Uterus (tissue), 4 donors: ENCODE results near the gene CXCR6. TPM values are rescaled to one million over a fixed set of nuclear protein-coding genes. Genes with fewer than 3 reads are reported as not detected.

Experiments
- DNase-seq, 2 donors: peaks; one replicate each; pipeline ENCODE4 v3.0.0-alpha.2; 2019 to 2020
- H3K27ac ChIP-seq, 2 donors: fragments of 200-600 bp; sonication (generic); 1 replicate in 1 of 2; 2 replicates in 1 of 2; pipeline ENCODE4 v1.5.1; 2016 to 2018
- H3K27me3 ChIP-seq, 2 donors: fragments of 200-600 bp; sonication (generic); one replicate each; pipeline ENCODE4 v1.5.1; 2018 to 2019; ENCODE audit warnings: control low read depth in 1 of 2
- H3K36me3 ChIP-seq, 2 donors: fragments of 200-600 bp; sonication (generic); one replicate each; pipeline ENCODE4 v1.5.1; 2019; ENCODE audit warnings: control low read depth in 1 of 2
- H3K4me1 ChIP-seq, 2 donors: fragments of 200-600 bp; sonication (generic); one replicate each; pipeline ENCODE4 v1.5.1; 2018 to 2019; ENCODE audit warnings: control low read depth in 1 of 2
- H3K4me3 ChIP-seq, 2 donors: fragments of 200-600 bp; sonication (generic); 1 replicate in 1 of 2; 2 replicates in 1 of 2; pipeline ENCODE4 v1.5.1; 2018 to 2019; ENCODE audit warnings: mild to moderate bottlenecking in 1 of 2
- H3K9me3 ChIP-seq, 2 donors: fragments of 200-600 bp; sonication (generic); one replicate each; pipeline ENCODE4 v1.5.1; 2019; ENCODE audit warnings: control low read depth in 1 of 2
- CTCF ChIP-seq, 4 experiments: fragments of 200-600 bp in 2 of 4; fragments of 450-650 bp in 2 of 4; sonication (generic) in 2 of 4; IDR thresholded peaks; one replicate each; pipeline ENCODE4 v1.5.1; 2016 to 2019; ENCODE audit warnings: antibody characterized with exemption in 4 of 4, mild to moderate bottlenecking in 2 of 4, moderate library complexity in 1 of 4
- POLR2A ChIP-seq, 2 donors: fragments of 450-650 bp; IDR thresholded peaks; one replicate each; pipeline ENCODE4 v1.6.1; 2016; ENCODE audit warnings: antibody characterized with exemption in 2 of 2, mild to moderate bottlenecking in 1 of 2, moderate library complexity in 1 of 2
- intact Hi-C: fragments of 100-400 bp; cut with DNase I; formaldehyde crosslinking; loops from one replicate; pipeline ENCODE4 v1.15.1; 2023; ENCODE audit warnings: low total_unique reads
- total RNA-seq, 4 donors: library from RNA; depleted of rRNA in 3 of 4; stranded (reverse); fragments of >200 nt in 3 of 4; gene quantifications; one replicate each; pipeline versions ENCODE4 v1.1.0 to v1.2.4, GENCODE V29; 2014 to 2023
- donor health status: DM: yes; HTN: yes; CAD: no.

Gene CXCR6
- total RNA-seq, 4 donors from 2014 or later: 0.48 to 8.7 (median 0.76) TPM; not detected in 1

GRCh38 chr3:45942051-45942825, 1.0 kb upstream of the CXCR6 start:
- no peak overlapping the region for H3K4me3 ChIP-seq
- no peak for DNase-seq
- H3K36me3 ChIP-seq: no peaks in the 10 kb centered on the region
- H3K4me1 ChIP-seq: peaks cover 0 to 3% of the 10 kb centered on the region in 2 donors
- H3K27ac ChIP-seq: no peak overlapping the region
- H3K9me3 ChIP-seq: no peaks in the 10 kb centered on the region
- intact Hi-C loops: no loop called here
- no peaks in the 10 kb centered on the region for H3K27me3 ChIP-seq
- no peak for TF ChIP-seq POLR2A (IDR thresholded peaks at IDR 0.05)
- no peak for TF ChIP-seq CTCF (IDR thresholded peaks at IDR 0.05)

GRCh38 chr3:45944830-45945620, 1.8 kb downstream of the CXCR6 start:
- Histone ChIP-seq H3K4me1 (peaks cover 0 to 15% of the 10 kb centered on the region in 2 donors), H3K36me3 (no peaks in the 10 kb centered on the region), H3K9me3 (no peaks in the 10 kb centered on the region), H3K4me3 (no peak overlapping the region), H3K27ac (no peak overlapping the region), H3K27me3 (no peaks in the 10 kb centered on the region)
- TF ChIP-seq CTCF (IDR thresholded peaks at IDR 0.05): no peak
- DNase-seq: no peak
- intact Hi-C loops: no loop called here

- no peaks in the 10 kb centered on the region for H3K27me3 ChIP-seq
- no peak overlapping the region for H3K4me3 ChIP-seq
- no peak for TF ChIP-seq POLR2A (IDR thresholded peaks at IDR 0.05)
- TF ChIP-seq CTCF (IDR thresholded peaks at IDR 0.05): no peak
- no peak for DNase-seq
- H3K4me1 ChIP-seq: peaks cover 0 to 18% of the 10 kb centered on the region in 2 donors
- H3K9me3 ChIP-seq: no peaks in the 10 kb centered on the region
- H3K27ac ChIP-seq: no peak overlapping the region
- H3K36me3 ChIP-seq: no peaks in the 10 kb centered on the region
- intact Hi-C loops: no loop called here
These were observed 3.0 kb downstream of the CXCR6 start for GRCh38 chr3:45946307-45946706.

GRCh38 chr3:45946875-45947274, 3.6 kb downstream of the CXCR6 start:
- H3K27ac ChIP-seq: peak overlapping the region in 1 of 2 donors; percentile 64
- no peaks in the 10 kb centered on the region for H3K36me3 ChIP-seq
- H3K4me1 ChIP-seq: peaks cover 0 to 18% of the 10 kb centered on the region in 2 donors

More at GRCh38 chr3:45946875-45947274, 3.6 kb downstream of the CXCR6 start:
- DNase-seq: no peak
- no peak overlapping the region for H3K4me3 ChIP-seq
- H3K27me3 ChIP-seq: no peaks in the 10 kb centered on the region
- TF ChIP-seq POLR2A (IDR thresholded peaks at IDR 0.05) (no peak), CTCF (IDR thresholded peaks at IDR 0.05) (no peak)
- intact Hi-C loops: no loop called here
- no peaks in the 10 kb centered on the region for H3K9me3 ChIP-seq
